HCT116 (cell line): ENCODE data around the gene TRDN. TPM values are rescaled to one million over a fixed set of nuclear protein-coding genes. Genes with fewer than 3 reads are reported as not detected.

Source experiments
- ATAC-seq: fragments of 200-7000 bp; cut with Tn5 transposase; 2 replicates; pipeline ENCODE4 v1.9.1; 2020; ENCODE audit warnings: mild to moderate bottlenecking, moderate library complexity
- BruUV-seq: library from RNA; stranded (reverse); fragments of 400-500 nt; replicated peaks from 2 replicates; lab custom pipeline; 2021; lab: Mats Ljungman, UMichigan
- CTCF ChIA-PET: fragments of 300-600 bp; sonication (Branson Sonifier 250); formaldehyde crosslinking; loops from one replicate; lab custom pipeline; 2021; ENCODE audit warnings: antibody characterized with exemption; lab: Charles Lee
- POLR2A ChIA-PET: fragments of 300-600, 350-600 bp; sonication (Branson Sonifier 250); formaldehyde crosslinking; loops from one replicate; lab custom pipeline; 2021; ENCODE audit warnings: antibody characterized with exemption; lab: Charles Lee
- RAD21 ChIA-PET, 2 experiments: fragments of 300-600 bp; sonication (Branson Sonifier 250); formaldehyde crosslinking; loops; one replicate each; lab custom pipeline; 2023; ENCODE audit warnings: low total read pairs in 2 of 2; ENCODE audit not compliant: uncharacterized antibody in 2 of 2, unreplicated experiment in 2 of 2, low non-redundant PET in 1 of 2; lab: Charles Lee
- DNase-seq: peaks from one replicate; pipeline ENCODE4 v3.0.0-alpha.2; 2010; ENCODE audit warnings: low read depth, low spot score
- H2AFZ ChIP-seq: fragments of 200-600 bp; shearing (Covaris generic), sonication (generic); 2 replicates; pipeline ENCODE4 v1.6.1; 2017; ENCODE audit warnings: low read depth, mixed run types, mixed read lengths, antibody characterized with exemption, low read length; ENCODE audit not compliant: poor library complexity, severe bottlenecking
- H3K27ac ChIP-seq: 2 replicates; pipeline ENCODE4 v1.5.1; 2012; ENCODE audit warnings: low read depth, low read length
- H3K27me3 ChIP-seq: fragments of 200-600 bp; sonication (generic); 2 replicates; pipeline ENCODE4 v1.6.1; 2016; ENCODE audit warnings: mixed run types, low read length, mixed read lengths; ENCODE audit not compliant: insufficient read depth
- H3K36me3 ChIP-seq, 2 experiments: fragments of 200-500 bp in 1 of 2; fragments of 200-600 bp in 1 of 2; sonication (Bioruptor generic) in 1 of 2; sonication (generic) in 1 of 2; 2 replicates each; pipeline versions ENCODE4 v1.5.1 to v1.6.1; 2014 to 2016; ENCODE audit warnings: low read length in 2 of 2, inconsistent platforms in 1 of 2, mixed read lengths in 1 of 2, mixed run types in 1 of 2; ENCODE audit not compliant: insufficient read depth in 2 of 2, control insufficient read depth in 1 of 2
- H3K4me1 ChIP-seq, 2 experiments: fragments of 200-600 bp in 1 of 2; sonication (generic) in 1 of 2; 2 replicates each; pipeline versions ENCODE4 v1.5.1 to v1.6.1; 2012 to 2017; ENCODE audit warnings: low read length in 2 of 2, inconsistent platforms in 1 of 2, mild to moderate bottlenecking in 1 of 2, mixed read lengths in 1 of 2, mixed run types in 1 of 2, moderate library complexity in 1 of 2; ENCODE audit not compliant: insufficient read depth in 2 of 2, control insufficient read depth in 1 of 2
- H3K4me2 ChIP-seq: fragments of 200-600 bp; sonication (generic); 2 replicates; pipeline ENCODE4 v1.6.1; 2017; ENCODE audit warnings: mixed run types, low read length, mixed read lengths
- H3K4me3 ChIP-seq, 2 experiments: fragments of 200-600 bp in 1 of 2; sonication (generic) in 1 of 2; replicated peaks in 1 of 2; 2 replicates each; pipeline ENCODE4 v1.5.1; 2011 to 2016; ENCODE audit warnings: low read length in 2 of 2, control low read depth in 1 of 2, low read depth in 1 of 2, mild to moderate bottlenecking in 1 of 2, mixed read lengths in 1 of 2, mixed run types in 1 of 2
- H3K79me2 ChIP-seq: fragments of 200-600 bp; sonication (generic); 2 replicates; pipeline ENCODE4 v1.6.1; 2017; ENCODE audit warnings: mild to moderate bottlenecking, mixed run types, low read length, moderate library complexity, mixed read lengths; ENCODE audit not compliant: insufficient read depth
- H3K9ac ChIP-seq: fragments of 200-600 bp; sonication (generic); 2 replicates; pipeline ENCODE4 v1.6.1; 2016; ENCODE audit warnings: low read length, mixed read lengths
- H3K9me2 ChIP-seq: fragments of 200-600 bp; sonication (generic), shearing (Covaris generic); 2 replicates; pipeline ENCODE4 v1.6.1; 2017; ENCODE audit warnings: mixed run types, mild to moderate bottlenecking, moderate library complexity; ENCODE audit not compliant: insufficient read depth
- H3K9me3 ChIP-seq, 2 experiments: fragments of 200-500 bp in 1 of 2; fragments of 200-600 bp in 1 of 2; sonication (Bioruptor generic) in 1 of 2; sonication (generic) in 1 of 2; 2 replicates each; pipeline ENCODE4 v1.6.1; 2014 to 2017; ENCODE audit warnings: low read length in 2 of 2, mixed read lengths in 2 of 2, inconsistent platforms in 1 of 2, low read depth in 1 of 2, mild to moderate bottlenecking in 1 of 2, mixed run types in 1 of 2, moderate library complexity in 1 of 2; ENCODE audit not compliant: control insufficient read depth in 1 of 2, insufficient read depth in 1 of 2
- H4K20me1 ChIP-seq: fragments of 200-600 bp; sonication (generic), shearing (Covaris generic); 2 replicates; pipeline ENCODE4 v1.6.1; 2017; ENCODE audit warnings: mixed run types, mild to moderate bottlenecking, moderate library complexity; ENCODE audit not compliant: insufficient read depth
- CBX3 ChIP-seq: IDR thresholded peaks from 2 replicates; pipeline ENCODE4 v1.6.1; 2012; ENCODE audit warnings: low read depth
- CTCF ChIP-seq, 3 experiments: fragments of 200-600 bp in 1 of 3; sonication (generic) in 1 of 3; IDR thresholded peaks in 2 of 3; conservative IDR thresholded peaks in 1 of 3; 2 replicates each; pipeline ENCODE4 v1.5.1; 2012 to 2017; ENCODE audit warnings: low read depth in 2 of 3, low read length in 2 of 3, antibody characterized with exemption in 1 of 3, borderline replicate concordance in 1 of 3, control low read depth in 1 of 3, mild to moderate bottlenecking in 1 of 3, mixed read lengths in 1 of 3, mixed run types in 1 of 3, moderate library complexity in 1 of 3; ENCODE audit not compliant: insufficient read depth in 1 of 3
- EGR1 ChIP-seq: IDR thresholded peaks from 2 replicates; pipeline ENCODE4 v1.6.1; 2012; ENCODE audit warnings: low read depth
- EZH2phosphoT487 ChIP-seq: fragments of 200-600 bp; IDR thresholded peaks from 2 replicates; pipeline ENCODE4 v1.6.1; 2018; ENCODE audit warnings: antibody characterized with exemption, borderline replicate concordance
- JUND ChIP-seq: IDR thresholded peaks from 2 replicates; pipeline ENCODE4 v1.6.1; 2012
- POLR2A ChIP-seq: IDR thresholded peaks from 2 replicates; pipeline ENCODE4 v1.7.0; 2011; ENCODE audit warnings: borderline replicate concordance; ENCODE audit not compliant: insufficient read depth, insufficient read length; ENCODE audit errors: extremely low read depth
- SP1 ChIP-seq: IDR thresholded peaks from 2 replicates; pipeline ENCODE4 v1.6.1; 2012; ENCODE audit warnings: low read depth
- TCF7L2 ChIP-seq: IDR thresholded peaks from 2 replicates; pipeline ENCODE4 v1.7.0; 2011; ENCODE audit warnings: borderline replicate concordance, inconsistent platforms; ENCODE audit not compliant: insufficient read depth, insufficient read length; ENCODE audit errors: extremely low read depth
- YY1 ChIP-seq: IDR thresholded peaks from 2 replicates; pipeline ENCODE4 v1.6.1; 2011; ENCODE audit warnings: low read length, low read depth, moderate library complexity, mild to moderate bottlenecking; ENCODE audit not compliant: insufficient replicate concordance; ENCODE audit errors: extremely low read depth
- ZFX ChIP-seq: fragments of 450-650 bp; IDR thresholded peaks from 2 replicates; pipeline ENCODE4 v1.6.1; 2017
- ZNF274 ChIP-seq: fragments of 200-500 bp; sonication (Bioruptor generic); IDR thresholded peaks from 2 replicates; pipeline ENCODE4 v1.6.1; 2014; ENCODE audit warnings: mild to moderate bottlenecking, low read depth, low read length, inconsistent platforms
- intact Hi-C: fragments of 100-400 bp; cut with micrococcal nuclease; formaldehyde crosslinking; loops from 2 replicates; pipeline ENCODE4 v1.10.0; 2022
- total RNA-seq: library from RNA; stranded (reverse); gene quantifications from one replicate; pipeline ENCODE4 v1.2.1, GENCODE V29; 2021; ENCODE audit not compliant: unreplicated experiment
- TF ChIP-seq, protein P1 (sequence below): IDR thresholded peaks from 2 replicates; pipeline ENCODE4 v1.6.1; 2012; ENCODE audit warnings: low read depth
- TF ChIP-seq, protein P2 (sequence below): IDR thresholded peaks from 2 replicates; pipeline ENCODE4 v1.6.1; 2012

The TRDN gene
- total RNA-seq, 1 experiment from 2014 or later, result not detected

DNA sequence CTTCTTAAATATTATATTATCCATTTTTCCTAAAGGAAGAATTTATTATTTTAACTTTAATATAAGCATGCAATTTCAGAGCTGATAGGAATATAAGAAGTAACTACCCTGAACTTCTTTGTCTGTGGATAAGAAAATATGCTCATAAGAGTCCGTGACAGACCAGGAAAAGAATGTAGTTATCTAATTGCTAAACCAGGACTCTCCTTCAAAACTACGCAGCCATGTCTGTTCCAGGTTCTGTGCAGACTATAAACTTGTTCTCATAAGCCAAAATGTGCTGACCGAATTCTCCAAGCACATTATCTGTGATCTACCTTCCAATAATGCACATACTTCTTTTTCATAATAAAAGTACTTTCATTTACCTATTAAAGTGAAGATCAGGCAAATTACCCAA is 116.5 kb downstream of the TRDN start:
- H2AFZ ChIP-seq, result no peak overlapping the region
- POLR2A ChIA-PET, result no interaction called here
- TF ChIP-seq TCF7L2, result no peak
- TF ChIP-seq ZFX, result no peak
- TF ChIP-seq CBX3, result no peak
- TF ChIP-seq POLR2A, result no peak
- TF ChIP-seq, protein P1, sequence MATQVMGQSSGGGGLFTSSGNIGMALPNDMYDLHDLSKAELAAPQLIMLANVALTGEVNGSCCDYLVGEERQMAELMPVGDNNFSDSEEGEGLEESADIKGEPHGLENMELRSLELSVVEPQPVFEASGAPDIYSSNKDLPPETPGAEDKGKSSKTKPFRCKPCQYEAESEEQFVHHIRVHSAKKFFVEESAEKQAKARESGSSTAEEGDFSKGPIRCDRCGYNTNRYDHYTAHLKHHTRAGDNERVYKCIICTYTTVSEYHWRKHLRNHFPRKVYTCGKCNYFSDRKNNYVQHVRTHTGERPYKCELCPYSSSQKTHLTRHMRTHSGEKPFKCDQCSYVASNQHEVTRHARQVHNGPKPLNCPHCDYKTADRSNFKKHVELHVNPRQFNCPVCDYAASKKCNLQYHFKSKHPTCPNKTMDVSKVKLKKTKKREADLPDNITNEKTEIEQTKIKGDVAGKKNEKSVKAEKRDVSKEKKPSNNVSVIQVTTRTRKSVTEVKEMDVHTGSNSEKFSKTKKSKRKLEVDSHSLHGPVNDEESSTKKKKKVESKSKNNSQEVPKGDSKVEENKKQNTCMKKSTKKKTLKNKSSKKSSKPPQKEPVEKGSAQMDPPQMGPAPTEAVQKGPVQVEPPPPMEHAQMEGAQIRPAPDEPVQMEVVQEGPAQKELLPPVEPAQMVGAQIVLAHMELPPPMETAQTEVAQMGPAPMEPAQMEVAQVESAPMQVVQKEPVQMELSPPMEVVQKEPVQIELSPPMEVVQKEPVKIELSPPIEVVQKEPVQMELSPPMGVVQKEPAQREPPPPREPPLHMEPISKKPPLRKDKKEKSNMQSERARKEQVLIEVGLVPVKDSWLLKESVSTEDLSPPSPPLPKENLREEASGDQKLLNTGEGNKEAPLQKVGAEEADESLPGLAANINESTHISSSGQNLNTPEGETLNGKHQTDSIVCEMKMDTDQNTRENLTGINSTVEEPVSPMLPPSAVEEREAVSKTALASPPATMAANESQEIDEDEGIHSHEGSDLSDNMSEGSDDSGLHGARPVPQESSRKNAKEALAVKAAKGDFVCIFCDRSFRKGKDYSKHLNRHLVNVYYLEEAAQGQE, result no peak
- no peak for TF ChIP-seq ZNF274
- no peak for TF ChIP-seq EZH2phosphoT487
- TF ChIP-seq, protein P2, sequence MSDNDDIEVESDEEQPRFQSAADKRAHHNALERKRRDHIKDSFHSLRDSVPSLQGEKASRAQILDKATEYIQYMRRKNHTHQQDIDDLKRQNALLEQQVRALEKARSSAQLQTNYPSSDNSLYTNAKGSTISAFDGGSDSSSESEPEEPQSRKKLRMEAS, result no peak
- TF ChIP-seq EGR1, result no peak
- no peak for TF ChIP-seq SP1
- no peak for TF ChIP-seq YY1
- no peak for TF ChIP-seq CTCF (IDR thresholded peaks at IDR 0.05 in 2 of 3, conservative IDR thresholded peaks at IDR 0.05 in 1 of 3; ENCODE audit: borderline replicate concordance in 1 of 3, insufficient read depth in 1 of 3, low read depth in 2 of 3, low read length in 2 of 3)
- TF ChIP-seq JUND, result no peak
- TF ChIP-seq, all 23 proteins: peak for 0
- H3K9me3 ChIP-seq, result no peaks in the 10 kb centered on the region
- CTCF ChIA-PET, result no interaction called here
- no peaks in the 10 kb centered on the region for H3K36me3 ChIP-seq
- no peaks in the 10 kb centered on the region for H3K79me2 ChIP-seq
- RAD21 ChIA-PET, result no interaction called here
- H4K20me1 ChIP-seq, result no peaks in the 10 kb centered on the region
- intact Hi-C loops, result no loop called here
- BruUV-seq, result no TSS peak
- no peak overlapping the region for H3K4me3 ChIP-seq
- H3K9me2 ChIP-seq, result no peaks in the 10 kb centered on the region
- 0 out of 2 replicates have a peak, but pooled peaks cover 6% of the 10 kb centered on the region for H3K27me3 ChIP-seq
- no peak for DNase-seq
- H3K4me2 ChIP-seq, result no peak overlapping the region
- H3K4me1 ChIP-seq, result no peaks in the 10 kb centered on the region
- H3K9ac ChIP-seq, result no peak overlapping the region
- ATAC-seq, result no peak
- H3K27ac ChIP-seq, result no peak overlapping the region
